K562 (cell line): Measurements from ENCODE around the gene ABCG2. TPM values are rescaled to one million over a fixed set of nuclear protein-coding genes. Genes with fewer than 3 reads are reported as not detected.

Source experiments
- ATAC-seq: fragments of 200-7000 bp; cut with Tn5 transposase; 3 replicates; pipeline ENCODE4 v1.9.1; 2020; ENCODE audit warnings: moderate library complexity
- BruUV-seq: library from RNA; stranded (reverse); fragments of 400-500 nt; replicated peaks from 2 replicates; lab custom pipeline; 2021; lab: Mats Ljungman, UMichigan
- CTCF ChIA-PET: fragments of 300-600 bp; formaldehyde crosslinking; extraction: SDS; loops from one replicate; lab custom pipeline; 2021; ENCODE audit warnings: low intra/inter-chr PET ratio; lab: Yijun Ruan, JAX
- POLR2A ChIA-PET: fragments of 300-600, 350-650 bp; sonication (Branson Sonifier 250); formaldehyde crosslinking; extraction: SDS; loops from one replicate; lab custom pipeline; 2021; ENCODE audit warnings: antibody characterized with exemption, inconsistent platforms; lab: Yijun Ruan, JAX
- DNase-seq, 4 experiments: peaks; one replicate each; pipeline versions ENCODE4 v3.0.0 to v3.0.0-alpha.2; 2011 to 2018; ENCODE audit warnings: low spot score in 3 of 4, mixed read lengths in 3 of 4; ENCODE audit errors: extremely low read depth in 1 of 4
- FAIRE-seq: peaks from 2 replicates; lab custom pipeline; 2011; peaks lifted over from hg19 to GRCh38; lab: Jason Lieb, UNC
- H2AFZ ChIP-seq: 2 replicates; pipeline ENCODE4 v1.6.0; 2011; ENCODE audit warnings: low read depth, low read length, control low read depth, inconsistent platforms
- H3K27ac ChIP-seq: fragments of 200-600 bp; 3 replicates; pipeline ENCODE4 v1.8.0; 2011; ENCODE audit warnings: low read depth, mild to moderate bottlenecking, control low read depth, inconsistent platforms, low read length, moderate library complexity, mixed read lengths; ENCODE audit errors: extremely low read depth
- H3K27me3 ChIP-seq, 2 experiments: fragments of 300-600 bp in 1 of 2; 2 replicates in 1 of 2; 3 replicates in 1 of 2; pipeline versions ENCODE4 v1.6.0 to v1.8.0; 2011; ENCODE audit warnings: inconsistent platforms in 2 of 2, low read length in 2 of 2, mild to moderate bottlenecking in 1 of 2, mixed read lengths in 1 of 2, moderate library complexity in 1 of 2; ENCODE audit not compliant: control insufficient read depth in 2 of 2, insufficient read depth in 2 of 2
- H3K36me3 ChIP-seq: fragments of 300-600 bp; 3 replicates; pipeline ENCODE4 v1.8.0; 2011; ENCODE audit warnings: mild to moderate bottlenecking, low read length, inconsistent platforms; ENCODE audit not compliant: control insufficient read depth, insufficient read depth
- H3K4me1 ChIP-seq, 2 experiments: fragments of 200-600 bp in 1 of 2; replicated peaks in 1 of 2; 2 replicates in 1 of 2; 3 replicates in 1 of 2; pipeline versions ENCODE4 v1.5.1 to v1.8.0; 2011; ENCODE audit warnings: inconsistent platforms in 2 of 2, low read length in 2 of 2, mild to moderate bottlenecking in 1 of 2, mixed read lengths in 1 of 2, moderate library complexity in 1 of 2; ENCODE audit not compliant: control insufficient read depth in 2 of 2, insufficient read depth in 2 of 2
- H3K4me2 ChIP-seq: 2 replicates; pipeline ENCODE4 v1.6.1; 2011; ENCODE audit warnings: low read length, control low read depth, inconsistent platforms, mixed read lengths; ENCODE audit not compliant: insufficient read depth
- H3K4me3 ChIP-seq: fragments of 200-600 bp; sonication (generic), shearing (Covaris generic); 2 replicates; pipeline ENCODE4 v1.5.1; 2016; ENCODE audit warnings: control low read depth, inconsistent platforms
- H3K79me2 ChIP-seq: fragments of 200-600 bp; 3 replicates; pipeline ENCODE4 v1.8.0; 2011; ENCODE audit warnings: low read length, inconsistent platforms; ENCODE audit not compliant: control insufficient read depth, insufficient read depth
- H3K9ac ChIP-seq, 2 experiments: 2 replicates each; pipeline versions ENCODE4 v1.6.0 to v1.6.1; 2011; ENCODE audit warnings: low read depth in 2 of 2, low read length in 2 of 2, control low read depth in 1 of 2, inconsistent platforms in 1 of 2, mild to moderate bottlenecking in 1 of 2, mixed read lengths in 1 of 2; ENCODE audit not compliant: insufficient read depth in 1 of 2
- H3K9me1 ChIP-seq: one replicate; pipeline ENCODE4 v1.6.0; 2011; ENCODE audit warnings: inconsistent platforms, mild to moderate bottlenecking, low read length, moderate library complexity; ENCODE audit not compliant: control insufficient read depth, insufficient read depth
- H3K9me3 ChIP-seq: replicated peaks from 2 replicates; pipeline ENCODE4 v1.5.1; 2011; ENCODE audit warnings: low read depth, low read length, inconsistent platforms; ENCODE audit not compliant: control insufficient read depth, insufficient read depth
- H4K20me1 ChIP-seq: replicated peaks from 2 replicates; pipeline ENCODE4 v1.6.1; 2011; ENCODE audit warnings: low read length, inconsistent platforms, mixed read lengths; ENCODE audit not compliant: control insufficient read depth, insufficient read depth
- BRCA1 ChIP-seq, 2 experiments: fragments of 450-650 bp in 1 of 2; sonication (generic) in 1 of 2; formaldehyde crosslinking in 1 of 2; IDR thresholded peaks; 2 replicates each; pipeline versions ENCODE4 v1.5.0 to v1.6.1; 2017 to 2020; ENCODE audit warnings: mild to moderate bottlenecking in 1 of 2, missing genetic modification reagents in 1 of 2
- ETV6 ChIP-seq, 3 experiments: fragments of 150-350 bp in 1 of 3; sonication (generic) in 1 of 3; formaldehyde crosslinking in 1 of 3; IDR thresholded peaks; 2 replicates each; pipeline versions ENCODE4 v1.6.1 to v1.8.0; 2014 to 2022; ENCODE audit warnings: borderline replicate concordance in 2 of 3, low read depth in 2 of 3, antibody characterized with exemption in 1 of 3, low read length in 1 of 3, mild to moderate bottlenecking in 1 of 3, missing genetic modification reagents in 1 of 3
- HMG20B ChIP-seq: fragments of 250-450 bp; sonication (Bioruptor Pico); IDR thresholded peaks from 2 replicates; pipeline ENCODE4 v1.5.0; 2021; ENCODE audit warnings: mild to moderate bottlenecking
- HNRNPUL1 ChIP-seq: fragments of 200-400 bp; formaldehyde crosslinking; IDR thresholded peaks from 2 replicates; pipeline ENCODE4 v1.6.1; 2017; ENCODE audit warnings: low read length
- KDM5B ChIP-seq: fragments of 200-600 bp; sonication (generic); IDR thresholded peaks from 2 replicates; pipeline ENCODE4 v1.6.1; 2012; ENCODE audit warnings: low read depth, mild to moderate bottlenecking, moderate library complexity, low read length, control low read depth, inconsistent platforms; ENCODE audit not compliant: insufficient replicate concordance
- MTA1 ChIP-seq: fragments of 450-650 bp; IDR thresholded peaks from 2 replicates; pipeline ENCODE4 v1.6.1; 2017; ENCODE audit warnings: borderline replicate concordance
- MYNN ChIP-seq, 2 experiments: sonication (generic); formaldehyde crosslinking in 1 of 2; IDR thresholded peaks; 2 replicates each; pipeline versions ENCODE4 v1.5.0 to v1.6.1; 2016 to 2020; ENCODE audit warnings: antibody characterized with exemption in 1 of 2, missing genetic modification reagents in 1 of 2
- RFX1 ChIP-seq: fragments of 450-650 bp; IDR thresholded peaks from 2 replicates; pipeline ENCODE4 v1.6.1; 2016; ENCODE audit warnings: mild to moderate bottlenecking, moderate library complexity
- SMC3 ChIP-seq: conservative IDR thresholded peaks from 2 replicates; pipeline ENCODE4 v1.6.1; 2011; ENCODE audit warnings: low read depth, low read length, improper control_type of control experiment; ENCODE audit not compliant: insufficient read depth
- TBL1XR1 ChIP-seq, 2 experiments: IDR thresholded peaks; 2 replicates each; pipeline ENCODE4 v1.6.1; 2012; ENCODE audit warnings: improper control_type of control experiment in 2 of 2, low read length in 2 of 2, mild to moderate bottlenecking in 1 of 2
- THRA ChIP-seq: fragments of 450-650 bp; IDR thresholded peaks from 2 replicates; pipeline ENCODE4 v1.6.1; 2017; ENCODE audit warnings: mild to moderate bottlenecking, moderate library complexity
- ZFP1 ChIP-seq: fragments of 450-650 bp; formaldehyde crosslinking; IDR thresholded peaks from 2 replicates; pipeline ENCODE4 v1.4.0; 2020; ENCODE audit warnings: mild to moderate bottlenecking, mixed read lengths
- WGBS: fragments of 100-300 bp; shearing (Covaris generic); methylation state at CpG from one replicate; pipeline ENCODE4 v1.1.6; 2016; ENCODE audit warnings: low coverage, mixed read lengths; ENCODE audit not compliant: insufficient coverage; ENCODE audit errors: missing lambda C conversion rate; 5-methylcytosine and 5-hydroxymethylcytosine counted together
- in situ Hi-C: fragments of 300-500 bp; cut with MboI; formaldehyde crosslinking; loops from 4 replicates; pipeline ENCODE4 v1.15.0; 2018; ENCODE audit warnings: inconsistent platforms, mixed read lengths
- intact Hi-C: fragments of 100-400 bp; cut with micrococcal nuclease; formaldehyde crosslinking; loops from 2 replicates; pipeline ENCODE4 v1.14.2; 2022
- polyA plus RNA-seq, 8 experiments: library from polyadenylated mRNA; depleted of rRNA in 4 of 8; stranded (reverse) in 5 of 8; unstranded in 3 of 8; fragments of >200 nt; fragmentation: Nextera tagmentation in 2 of 8; fragmentation: Illumina TruSeq in 1 of 8; extraction: Ambion mirVana in 2 of 8; extraction: Trizol in 1 of 8; gene quantifications; 2 replicates each; pipeline versions ENCODE4 v1.2.1 to v1.2.3, GENCODE V29; 2011 to 2014; ENCODE audit warnings: inconsistent platforms in 1 of 8, missing spikeins in 1 of 8
- total RNA-seq, 7 experiments: library from RNA; depleted of rRNA in 6 of 7; stranded (reverse); fragments of >200 nt in 6 of 7; fragmentation: Illumina TruSeq in 2 of 7; extraction: Trizol in 2 of 7; gene quantifications; 2 replicates each; pipeline versions ENCODE4 v1.2.1 to v1.2.3, GENCODE V29; 2011 to 2021; ENCODE audit warnings: low replicate concordance in 1 of 7
- TF ChIP-seq, protein P1 (sequence below): fragments of 200-400 bp; formaldehyde crosslinking; IDR thresholded peaks from 2 replicates; pipeline ENCODE4 v1.6.1; 2017; ENCODE audit warnings: mild to moderate bottlenecking, low read depth, low read length, moderate library complexity
- TF ChIP-seq, protein P2 (sequence below): IDR thresholded peaks from 2 replicates; pipeline ENCODE4 v1.6.1; 2016; ENCODE audit warnings: missing genetic modification characterization, missing compliant biosample characterization

ABCG2 gene
- total and polyA plus RNA-seq, 9 of the 15 experiments (the other 6 are each of a cell fraction or from before 2014, with no cell fraction given): 0.01 to 0.36 (median 0.11) TPM; not detected in 4

DNA sequence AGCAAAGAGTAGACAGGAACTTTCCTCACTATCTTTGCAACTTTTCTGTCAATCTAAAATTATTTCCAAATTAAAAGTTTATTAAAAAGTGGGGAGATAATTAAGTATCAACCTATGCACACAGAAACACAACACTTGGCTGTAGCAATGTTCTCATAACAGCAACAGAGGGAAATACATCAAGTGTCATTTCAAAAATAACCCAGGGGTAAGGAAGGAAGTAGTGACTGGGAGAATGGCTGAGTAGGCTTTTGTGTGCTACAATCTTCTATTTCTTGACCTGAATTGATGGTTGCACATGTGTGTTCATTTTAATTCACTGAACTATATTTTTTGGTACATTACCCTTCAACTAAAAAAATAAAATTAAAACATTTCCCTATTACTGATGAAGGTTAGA lies 67.5 kb downstream of the ABCG2 start (continued):
- no peak for TF ChIP-seq HMG20B (CRISPR knock-in tag)
- TF ChIP-seq MTA1: no peak
- TF ChIP-seq BRCA1 (IDR thresholded peaks at IDR 0.05): no peak
- TF ChIP-seq BRCA1 (CRISPR knock-in tag; IDR thresholded peaks at IDR 0.05): no peak

DNA sequence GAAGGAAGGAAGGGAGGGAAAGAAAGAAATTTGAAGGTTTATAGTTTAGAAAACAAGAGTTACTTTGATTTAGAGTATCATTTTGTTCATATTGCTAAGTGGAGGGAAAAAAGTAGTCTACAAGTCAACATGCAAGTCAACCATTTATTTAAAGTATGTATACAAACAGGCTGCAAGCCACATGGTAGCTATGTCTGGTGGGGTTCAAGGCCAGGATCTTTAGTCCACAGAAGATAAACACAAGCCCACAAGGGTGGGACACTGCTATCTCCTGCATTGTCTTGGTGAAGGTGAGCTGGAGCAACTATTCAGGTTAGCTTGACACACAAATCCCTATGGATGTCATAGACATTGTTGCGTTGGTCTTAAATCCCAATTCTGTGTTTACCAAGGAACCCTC lies 71.4 kb downstream of the ABCG2 start:
- intact Hi-C loops: no loop called here
- no peak for TF ChIP-seq HNRNPUL1
- TF ChIP-seq THRA: no peak
- TF ChIP-seq ZFP1 (CRISPR knock-in tag): no peak
- TF ChIP-seq, protein P1, sequence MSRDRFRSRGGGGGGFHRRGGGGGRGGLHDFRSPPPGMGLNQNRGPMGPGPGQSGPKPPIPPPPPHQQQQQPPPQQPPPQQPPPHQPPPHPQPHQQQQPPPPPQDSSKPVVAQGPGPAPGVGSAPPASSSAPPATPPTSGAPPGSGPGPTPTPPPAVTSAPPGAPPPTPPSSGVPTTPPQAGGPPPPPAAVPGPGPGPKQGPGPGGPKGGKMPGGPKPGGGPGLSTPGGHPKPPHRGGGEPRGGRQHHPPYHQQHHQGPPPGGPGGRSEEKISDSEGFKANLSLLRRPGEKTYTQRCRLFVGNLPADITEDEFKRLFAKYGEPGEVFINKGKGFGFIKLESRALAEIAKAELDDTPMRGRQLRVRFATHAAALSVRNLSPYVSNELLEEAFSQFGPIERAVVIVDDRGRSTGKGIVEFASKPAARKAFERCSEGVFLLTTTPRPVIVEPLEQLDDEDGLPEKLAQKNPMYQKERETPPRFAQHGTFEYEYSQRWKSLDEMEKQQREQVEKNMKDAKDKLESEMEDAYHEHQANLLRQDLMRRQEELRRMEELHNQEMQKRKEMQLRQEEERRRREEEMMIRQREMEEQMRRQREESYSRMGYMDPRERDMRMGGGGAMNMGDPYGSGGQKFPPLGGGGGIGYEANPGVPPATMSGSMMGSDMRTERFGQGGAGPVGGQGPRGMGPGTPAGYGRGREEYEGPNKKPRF: no peak
- TF ChIP-seq ETV6 (IDR thresholded peaks at IDR 0.05; ENCODE audit: borderline replicate concordance in 1 of 2, low read depth in 2 of 2, low read length in 1 of 2): no peak
- no peak for TF ChIP-seq ETV6 (CRISPR knock-in tag; IDR thresholded peaks at IDR 0.05; ENCODE audit: borderline replicate concordance)
- TF ChIP-seq TBL1XR1 (IDR thresholded peaks at IDR 0.05; ENCODE audit: low read length in 2 of 2): no peak
- TF ChIP-seq MYNN (IDR thresholded peaks at IDR 0.05): no peak
- TF ChIP-seq MYNN (CRISPR knock-in tag; IDR thresholded peaks at IDR 0.05): no peak
- TF ChIP-seq RFX1: no peak
- no peak for TF ChIP-seq KDM5B
- no peak for TF ChIP-seq SMC3
- TF ChIP-seq, protein P2, sequence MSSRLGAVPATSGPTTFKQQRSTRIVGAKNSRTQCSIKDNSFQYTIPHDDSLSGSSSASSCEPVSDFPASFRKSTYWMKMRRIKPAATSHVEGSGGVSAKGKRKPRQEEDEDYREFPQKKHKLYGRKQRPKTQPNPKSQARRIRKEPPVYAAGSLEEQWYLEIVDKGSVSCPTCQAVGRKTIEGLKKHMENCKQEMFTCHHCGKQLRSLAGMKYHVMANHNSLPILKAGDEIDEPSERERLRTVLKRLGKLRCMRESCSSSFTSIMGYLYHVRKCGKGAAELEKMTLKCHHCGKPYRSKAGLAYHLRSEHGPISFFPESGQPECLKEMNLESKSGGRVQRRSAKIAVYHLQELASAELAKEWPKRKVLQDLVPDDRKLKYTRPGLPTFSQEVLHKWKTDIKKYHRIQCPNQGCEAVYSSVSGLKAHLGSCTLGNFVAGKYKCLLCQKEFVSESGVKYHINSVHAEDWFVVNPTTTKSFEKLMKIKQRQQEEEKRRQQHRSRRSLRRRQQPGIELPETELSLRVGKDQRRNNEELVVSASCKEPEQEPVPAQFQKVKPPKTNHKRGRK: no peak

More for the DNA sequence above, 71.4 kb downstream of the ABCG2 start:
- POLR2A ChIA-PET: interaction anchor here (0.6 kb wide), 1 partner anchor 1228 kb away, joined by 3 read pairs; no protein-coding TSS in a partner anchor
- no peak overlapping the region for H3K9ac ChIP-seq
- no peaks in the 10 kb centered on the region for H3K9me1 ChIP-seq
- H3K4me1 ChIP-seq: no peaks in the 10 kb centered on the region
- no peak overlapping the region for H3K4me2 ChIP-seq
- H4K20me1 ChIP-seq: no peaks in the 10 kb centered on the region
- no peaks in the 10 kb centered on the region for H3K79me2 ChIP-seq
- H3K27me3 ChIP-seq: peaks cover 0 to 9% of the 10 kb centered on the region in 2 experiments; a peak in 2 of 5 replicates
- no TSS peak for BruUV-seq
- FAIRE-seq: no peak
- no peaks in the 10 kb centered on the region for H3K9me3 ChIP-seq
- in situ Hi-C loops: no loop called here
- DNase-seq: no peak
- no peak overlapping the region for H2AFZ ChIP-seq
- WGBS: 0% methylated on average over 1 of the region's 1 CpG
- H3K27ac ChIP-seq: no peak overlapping the region
- no peak overlapping the region for H3K4me3 ChIP-seq
- no peak for ATAC-seq
- CTCF ChIA-PET: no interaction called here
- H3K36me3 ChIP-seq: no peaks in the 10 kb centered on the region
